K562 (cell line): Measurements from ENCODE around the gene CEP128. TPM values are rescaled to one million over a fixed set of nuclear protein-coding genes. Genes with fewer than 3 reads are reported as not detected.

ENCODE experiments used
- ATAC-seq: fragments of 200-7000 bp; cut with Tn5 transposase; 3 replicates; pipeline ENCODE4 v1.9.1; 2020; ENCODE audit warnings: moderate library complexity
- BruUV-seq: library from RNA; stranded (reverse); fragments of 400-500 nt; replicated peaks from 2 replicates; lab custom pipeline; 2021; lab: Mats Ljungman, UMichigan
- CTCF ChIA-PET: fragments of 300-600 bp; formaldehyde crosslinking; extraction: SDS; loops from one replicate; lab custom pipeline; 2021; ENCODE audit warnings: low intra/inter-chr PET ratio; lab: Yijun Ruan, JAX
- POLR2A ChIA-PET: fragments of 300-600, 350-650 bp; sonication (Branson Sonifier 250); formaldehyde crosslinking; extraction: SDS; loops from one replicate; lab custom pipeline; 2021; ENCODE audit warnings: antibody characterized with exemption, inconsistent platforms; lab: Yijun Ruan, JAX
- DNase-seq, 4 experiments: peaks; one replicate each; pipeline versions ENCODE4 v3.0.0 to v3.0.0-alpha.2; 2011 to 2018; ENCODE audit warnings: low spot score in 3 of 4, mixed read lengths in 3 of 4; ENCODE audit errors: extremely low read depth in 1 of 4
- FAIRE-seq: peaks from 2 replicates; lab custom pipeline; 2011; peaks lifted over from hg19 to GRCh38; lab: Jason Lieb, UNC
- H2AFZ ChIP-seq: 2 replicates; pipeline ENCODE4 v1.6.0; 2011; ENCODE audit warnings: low read depth, low read length, control low read depth, inconsistent platforms
- H3K27ac ChIP-seq: fragments of 200-600 bp; 3 replicates; pipeline ENCODE4 v1.8.0; 2011; ENCODE audit warnings: low read depth, mild to moderate bottlenecking, control low read depth, inconsistent platforms, low read length, moderate library complexity, mixed read lengths; ENCODE audit errors: extremely low read depth
- H3K27me3 ChIP-seq, 2 experiments: fragments of 300-600 bp in 1 of 2; 2 replicates in 1 of 2; 3 replicates in 1 of 2; pipeline versions ENCODE4 v1.6.0 to v1.8.0; 2011; ENCODE audit warnings: inconsistent platforms in 2 of 2, low read length in 2 of 2, mild to moderate bottlenecking in 1 of 2, mixed read lengths in 1 of 2, moderate library complexity in 1 of 2; ENCODE audit not compliant: control insufficient read depth in 2 of 2, insufficient read depth in 2 of 2
- H3K36me3 ChIP-seq: fragments of 300-600 bp; 3 replicates; pipeline ENCODE4 v1.8.0; 2011; ENCODE audit warnings: mild to moderate bottlenecking, low read length, inconsistent platforms; ENCODE audit not compliant: control insufficient read depth, insufficient read depth
- H3K4me1 ChIP-seq, 2 experiments: fragments of 200-600 bp in 1 of 2; replicated peaks in 1 of 2; 2 replicates in 1 of 2; 3 replicates in 1 of 2; pipeline versions ENCODE4 v1.5.1 to v1.8.0; 2011; ENCODE audit warnings: inconsistent platforms in 2 of 2, low read length in 2 of 2, mild to moderate bottlenecking in 1 of 2, mixed read lengths in 1 of 2, moderate library complexity in 1 of 2; ENCODE audit not compliant: control insufficient read depth in 2 of 2, insufficient read depth in 2 of 2
- H3K4me2 ChIP-seq: 2 replicates; pipeline ENCODE4 v1.6.1; 2011; ENCODE audit warnings: low read length, control low read depth, inconsistent platforms, mixed read lengths; ENCODE audit not compliant: insufficient read depth
- H3K4me3 ChIP-seq: fragments of 200-600 bp; sonication (generic), shearing (Covaris generic); 2 replicates; pipeline ENCODE4 v1.5.1; 2016; ENCODE audit warnings: control low read depth, inconsistent platforms
- H3K79me2 ChIP-seq: fragments of 200-600 bp; 3 replicates; pipeline ENCODE4 v1.8.0; 2011; ENCODE audit warnings: low read length, inconsistent platforms; ENCODE audit not compliant: control insufficient read depth, insufficient read depth
- H3K9ac ChIP-seq, 2 experiments: 2 replicates each; pipeline versions ENCODE4 v1.6.0 to v1.6.1; 2011; ENCODE audit warnings: low read depth in 2 of 2, low read length in 2 of 2, control low read depth in 1 of 2, inconsistent platforms in 1 of 2, mild to moderate bottlenecking in 1 of 2, mixed read lengths in 1 of 2; ENCODE audit not compliant: insufficient read depth in 1 of 2
- H3K9me1 ChIP-seq: one replicate; pipeline ENCODE4 v1.6.0; 2011; ENCODE audit warnings: inconsistent platforms, mild to moderate bottlenecking, low read length, moderate library complexity; ENCODE audit not compliant: control insufficient read depth, insufficient read depth
- H3K9me3 ChIP-seq: replicated peaks from 2 replicates; pipeline ENCODE4 v1.5.1; 2011; ENCODE audit warnings: low read depth, low read length, inconsistent platforms; ENCODE audit not compliant: control insufficient read depth, insufficient read depth
- H4K20me1 ChIP-seq: replicated peaks from 2 replicates; pipeline ENCODE4 v1.6.1; 2011; ENCODE audit warnings: low read length, inconsistent platforms, mixed read lengths; ENCODE audit not compliant: control insufficient read depth, insufficient read depth
- ESRRB ChIP-seq: fragments of 250-450 bp; sonication (Bioruptor Pico); IDR thresholded peaks from 2 replicates; pipeline ENCODE4 v1.5.0; 2020; ENCODE audit warnings: mild to moderate bottlenecking, moderate library complexity, borderline replicate concordance
- FOXJ2 ChIP-seq: fragments of 200-800 bp; sonication (Bioruptor generic); IDR thresholded peaks from 2 replicates; pipeline ENCODE4 v1.6.1; 2016; ENCODE audit warnings: missing genetic modification characterization, missing compliant biosample characterization
- NFATC3 ChIP-seq: fragments of 450-650 bp; IDR thresholded peaks from 2 replicates; pipeline ENCODE4 v1.6.1; 2017; ENCODE audit warnings: mild to moderate bottlenecking
- NFIX ChIP-seq: fragments of 250-450 bp; sonication (Bioruptor Pico); IDR thresholded peaks from 2 replicates; pipeline ENCODE4 v1.4.0; 2020; ENCODE audit warnings: low read depth, mild to moderate bottlenecking, moderate library complexity
- WGBS: fragments of 100-300 bp; shearing (Covaris generic); methylation state at CpG from one replicate; pipeline ENCODE4 v1.1.6; 2016; ENCODE audit warnings: low coverage, mixed read lengths; ENCODE audit not compliant: insufficient coverage; ENCODE audit errors: missing lambda C conversion rate; 5-methylcytosine and 5-hydroxymethylcytosine counted together
- in situ Hi-C: fragments of 300-500 bp; cut with MboI; formaldehyde crosslinking; loops from 4 replicates; pipeline ENCODE4 v1.15.0; 2018; ENCODE audit warnings: inconsistent platforms, mixed read lengths
- intact Hi-C: fragments of 100-400 bp; cut with micrococcal nuclease; formaldehyde crosslinking; loops from 2 replicates; pipeline ENCODE4 v1.14.2; 2022
- polyA plus RNA-seq, 8 experiments: library from polyadenylated mRNA; depleted of rRNA in 4 of 8; stranded (reverse) in 5 of 8; unstranded in 3 of 8; fragments of >200 nt; fragmentation: Nextera tagmentation in 2 of 8; fragmentation: Illumina TruSeq in 1 of 8; extraction: Ambion mirVana in 2 of 8; extraction: Trizol in 1 of 8; gene quantifications; 2 replicates each; pipeline versions ENCODE4 v1.2.1 to v1.2.3, GENCODE V29; 2011 to 2014; ENCODE audit warnings: inconsistent platforms in 1 of 8, missing spikeins in 1 of 8
- total RNA-seq, 7 experiments: library from RNA; depleted of rRNA in 6 of 7; stranded (reverse); fragments of >200 nt in 6 of 7; fragmentation: Illumina TruSeq in 2 of 7; extraction: Trizol in 2 of 7; gene quantifications; 2 replicates each; pipeline versions ENCODE4 v1.2.1 to v1.2.3, GENCODE V29; 2011 to 2021; ENCODE audit warnings: low replicate concordance in 1 of 7
- TF ChIP-seq, protein P1 (sequence below), 2 experiments: fragments of 150-350 bp in 1 of 2; IDR thresholded peaks; 2 replicates each; pipeline ENCODE4 v1.6.1; 2012 to 2016; ENCODE audit warnings: low read depth in 2 of 2, low read length in 2 of 2, mild to moderate bottlenecking in 1 of 2, moderate library complexity in 1 of 2
- TF ChIP-seq, protein P2 (sequence below): fragments of 150-350 bp; conservative IDR thresholded peaks from 2 replicates; pipeline ENCODE4 v1.6.1; 2014; ENCODE audit warnings: low read length
- TF ChIP-seq, protein P3 (sequence below): fragments of 250-450 bp; sonication (Bioruptor Pico); IDR thresholded peaks from 2 replicates; pipeline ENCODE4 v1.5.0; 2021; ENCODE audit warnings: mild to moderate bottlenecking, moderate library complexity

Gene CEP128
- total and polyA plus RNA-seq, 9 of the 15 experiments (the other 6 are each of a cell fraction or from before 2014, with no cell fraction given): 2.3 to 9.2 (median 4.6) TPM

DNA sequence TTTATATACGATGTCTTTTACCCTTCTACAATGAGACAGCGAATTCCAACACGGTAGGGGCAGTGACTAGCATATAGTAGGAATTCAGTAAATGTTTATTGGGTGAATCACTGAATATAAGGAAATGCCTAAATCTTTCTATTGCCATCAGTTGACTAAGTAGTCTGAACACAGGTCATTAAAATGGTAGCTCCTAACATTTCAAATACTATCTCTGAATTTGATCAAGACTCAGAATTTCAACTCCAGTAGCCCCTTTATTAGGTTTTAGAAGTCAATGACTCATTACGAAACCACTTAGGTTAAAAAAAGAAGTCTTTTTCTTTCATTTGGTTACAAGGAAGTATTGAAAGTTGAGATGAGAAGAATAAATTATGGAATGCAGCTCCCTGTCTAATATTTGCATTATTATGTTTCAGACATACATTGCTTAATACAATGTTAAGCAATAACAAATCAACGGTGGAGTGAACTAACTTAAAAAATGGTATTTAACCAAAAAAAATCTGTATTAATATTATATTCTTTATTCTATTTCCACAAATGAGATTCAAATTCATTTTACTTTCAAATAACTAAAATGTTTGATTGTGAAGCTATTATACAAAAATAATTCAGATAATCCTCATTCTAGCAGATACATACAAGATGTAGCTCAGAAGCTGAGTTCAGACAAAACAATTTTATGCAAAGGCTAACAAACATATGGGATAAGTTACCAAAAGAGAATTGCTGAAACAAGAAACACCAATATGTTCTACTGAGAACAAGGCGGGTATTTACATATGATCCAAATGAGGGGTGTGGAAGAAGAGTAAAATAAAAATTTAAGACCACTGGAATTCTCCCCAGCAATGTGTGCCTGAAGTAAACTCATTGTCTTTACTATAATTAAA is 302.7 kb downstream of the CEP128 start (continued):
- TF ChIP-seq ESRRB (CRISPR knock-in tag): no peak
- no peak for TF ChIP-seq FOXJ2 (tag)

DNA sequence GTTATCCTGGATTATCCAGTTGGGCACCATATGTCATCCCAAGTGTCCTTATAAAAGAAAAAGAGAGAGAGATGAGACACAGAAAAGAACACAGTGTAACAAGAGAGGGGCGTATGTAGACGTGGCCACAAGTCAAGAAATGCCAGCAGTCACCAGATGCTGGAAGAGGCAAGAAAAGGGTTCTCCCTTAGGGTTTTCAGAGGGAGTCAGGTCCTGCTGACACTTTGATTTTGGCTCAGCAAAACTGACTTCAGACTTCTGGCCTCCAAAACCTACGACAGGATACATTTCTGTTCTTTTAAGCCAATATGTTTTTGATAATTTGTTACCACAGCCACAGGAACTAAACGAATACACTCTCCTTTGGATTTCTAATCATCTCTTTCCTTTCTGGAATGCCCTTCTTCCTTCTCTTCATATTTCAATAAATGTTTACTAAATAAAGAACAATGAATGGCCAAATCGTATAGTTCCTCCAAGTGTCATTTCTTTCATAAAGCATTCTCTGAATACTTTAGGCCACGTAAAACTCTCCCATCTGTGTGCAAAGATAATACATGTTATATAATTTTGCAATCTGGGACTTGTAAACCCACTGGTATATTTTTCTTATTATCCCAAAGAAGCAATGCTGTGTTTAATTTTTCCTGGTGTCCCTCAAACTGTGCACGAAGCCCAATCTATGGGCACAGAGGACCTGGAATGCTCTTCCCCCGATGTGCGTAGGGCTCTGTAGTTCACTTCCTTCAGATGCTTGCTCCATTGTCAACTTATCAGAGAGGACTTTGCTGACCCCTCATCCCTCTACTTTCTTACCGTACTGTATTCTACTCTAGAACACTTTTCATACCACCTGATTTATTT is 303.6 kb downstream of the CEP128 start:
- ATAC-seq (no peak), FAIRE-seq (no peak), DNase-seq (no peak)
- no peak overlapping the region for H3K4me2 ChIP-seq
- no peak overlapping the region for H2AFZ ChIP-seq
- in situ Hi-C loops (no loop called here), intact Hi-C loops (no loop called here)
- H3K27ac ChIP-seq: no peak overlapping the region
- H3K79me2 ChIP-seq: no peaks in the 10 kb centered on the region
- H3K36me3 ChIP-seq: no peaks in the 10 kb centered on the region
- no peak overlapping the region for H3K9ac ChIP-seq
- ChIA-PET CTCF (no interaction called here), POLR2A (no interaction called here)
- no TSS peak for BruUV-seq
- H3K27me3 ChIP-seq: no peaks in the 10 kb centered on the region
- no peaks in the 10 kb centered on the region for H3K9me1 ChIP-seq
- 8% methylated on average over 9 of the region's 10 CpGs for WGBS
- H3K4me1 ChIP-seq: no peaks in the 10 kb centered on the region
- H4K20me1 ChIP-seq: no peaks in the 10 kb centered on the region
- no peaks in the 10 kb centered on the region for H3K9me3 ChIP-seq
- no peak overlapping the region for H3K4me3 ChIP-seq
- TF ChIP-seq NFIX (no peak), NFATC3 (no peak)
- TF ChIP-seq, protein P1, sequence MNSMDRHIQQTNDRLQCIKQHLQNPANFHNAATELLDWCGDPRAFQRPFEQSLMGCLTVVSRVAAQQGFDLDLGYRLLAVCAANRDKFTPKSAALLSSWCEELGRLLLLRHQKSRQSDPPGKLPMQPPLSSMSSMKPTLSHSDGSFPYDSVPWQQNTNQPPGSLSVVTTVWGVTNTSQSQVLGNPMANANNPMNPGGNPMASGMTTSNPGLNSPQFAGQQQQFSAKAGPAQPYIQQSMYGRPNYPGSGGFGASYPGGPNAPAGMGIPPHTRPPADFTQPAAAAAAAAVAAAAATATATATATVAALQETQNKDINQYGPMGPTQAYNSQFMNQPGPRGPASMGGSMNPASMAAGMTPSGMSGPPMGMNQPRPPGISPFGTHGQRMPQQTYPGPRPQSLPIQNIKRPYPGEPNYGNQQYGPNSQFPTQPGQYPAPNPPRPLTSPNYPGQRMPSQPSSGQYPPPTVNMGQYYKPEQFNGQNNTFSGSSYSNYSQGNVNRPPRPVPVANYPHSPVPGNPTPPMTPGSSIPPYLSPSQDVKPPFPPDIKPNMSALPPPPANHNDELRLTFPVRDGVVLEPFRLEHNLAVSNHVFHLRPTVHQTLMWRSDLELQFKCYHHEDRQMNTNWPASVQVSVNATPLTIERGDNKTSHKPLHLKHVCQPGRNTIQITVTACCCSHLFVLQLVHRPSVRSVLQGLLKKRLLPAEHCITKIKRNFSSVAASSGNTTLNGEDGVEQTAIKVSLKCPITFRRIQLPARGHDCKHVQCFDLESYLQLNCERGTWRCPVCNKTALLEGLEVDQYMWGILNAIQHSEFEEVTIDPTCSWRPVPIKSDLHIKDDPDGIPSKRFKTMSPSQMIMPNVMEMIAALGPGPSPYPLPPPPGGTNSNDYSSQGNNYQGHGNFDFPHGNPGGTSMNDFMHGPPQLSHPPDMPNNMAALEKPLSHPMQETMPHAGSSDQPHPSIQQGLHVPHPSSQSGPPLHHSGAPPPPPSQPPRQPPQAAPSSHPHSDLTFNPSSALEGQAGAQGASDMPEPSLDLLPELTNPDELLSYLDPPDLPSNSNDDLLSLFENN (IDR thresholded peaks at IDR 0.05; ENCODE audit: low read depth in 2 of 2, low read length in 2 of 2): no peak
- TF ChIP-seq, protein P2, sequence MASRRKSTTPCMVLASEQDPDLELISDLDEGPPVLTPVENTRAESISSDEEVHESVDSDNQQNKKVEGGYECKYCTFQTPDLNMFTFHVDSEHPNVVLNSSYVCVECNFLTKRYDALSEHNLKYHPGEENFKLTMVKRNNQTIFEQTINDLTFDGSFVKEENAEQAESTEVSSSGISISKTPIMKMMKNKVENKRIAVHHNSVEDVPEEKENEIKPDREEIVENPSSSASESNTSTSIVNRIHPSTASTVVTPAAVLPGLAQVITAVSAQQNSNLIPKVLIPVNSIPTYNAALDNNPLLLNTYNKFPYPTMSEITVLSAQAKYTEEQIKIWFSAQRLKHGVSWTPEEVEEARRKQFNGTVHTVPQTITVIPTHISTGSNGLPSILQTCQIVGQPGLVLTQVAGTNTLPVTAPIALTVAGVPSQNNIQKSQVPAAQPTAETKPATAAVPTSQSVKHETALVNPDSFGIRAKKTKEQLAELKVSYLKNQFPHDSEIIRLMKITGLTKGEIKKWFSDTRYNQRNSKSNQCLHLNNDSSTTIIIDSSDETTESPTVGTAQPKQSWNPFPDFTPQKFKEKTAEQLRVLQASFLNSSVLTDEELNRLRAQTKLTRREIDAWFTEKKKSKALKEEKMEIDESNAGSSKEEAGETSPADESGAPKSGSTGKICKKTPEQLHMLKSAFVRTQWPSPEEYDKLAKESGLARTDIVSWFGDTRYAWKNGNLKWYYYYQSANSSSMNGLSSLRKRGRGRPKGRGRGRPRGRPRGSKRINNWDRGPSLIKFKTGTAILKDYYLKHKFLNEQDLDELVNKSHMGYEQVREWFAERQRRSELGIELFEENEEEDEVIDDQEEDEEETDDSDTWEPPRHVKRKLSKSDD: no peak
- TF ChIP-seq, protein P3, sequence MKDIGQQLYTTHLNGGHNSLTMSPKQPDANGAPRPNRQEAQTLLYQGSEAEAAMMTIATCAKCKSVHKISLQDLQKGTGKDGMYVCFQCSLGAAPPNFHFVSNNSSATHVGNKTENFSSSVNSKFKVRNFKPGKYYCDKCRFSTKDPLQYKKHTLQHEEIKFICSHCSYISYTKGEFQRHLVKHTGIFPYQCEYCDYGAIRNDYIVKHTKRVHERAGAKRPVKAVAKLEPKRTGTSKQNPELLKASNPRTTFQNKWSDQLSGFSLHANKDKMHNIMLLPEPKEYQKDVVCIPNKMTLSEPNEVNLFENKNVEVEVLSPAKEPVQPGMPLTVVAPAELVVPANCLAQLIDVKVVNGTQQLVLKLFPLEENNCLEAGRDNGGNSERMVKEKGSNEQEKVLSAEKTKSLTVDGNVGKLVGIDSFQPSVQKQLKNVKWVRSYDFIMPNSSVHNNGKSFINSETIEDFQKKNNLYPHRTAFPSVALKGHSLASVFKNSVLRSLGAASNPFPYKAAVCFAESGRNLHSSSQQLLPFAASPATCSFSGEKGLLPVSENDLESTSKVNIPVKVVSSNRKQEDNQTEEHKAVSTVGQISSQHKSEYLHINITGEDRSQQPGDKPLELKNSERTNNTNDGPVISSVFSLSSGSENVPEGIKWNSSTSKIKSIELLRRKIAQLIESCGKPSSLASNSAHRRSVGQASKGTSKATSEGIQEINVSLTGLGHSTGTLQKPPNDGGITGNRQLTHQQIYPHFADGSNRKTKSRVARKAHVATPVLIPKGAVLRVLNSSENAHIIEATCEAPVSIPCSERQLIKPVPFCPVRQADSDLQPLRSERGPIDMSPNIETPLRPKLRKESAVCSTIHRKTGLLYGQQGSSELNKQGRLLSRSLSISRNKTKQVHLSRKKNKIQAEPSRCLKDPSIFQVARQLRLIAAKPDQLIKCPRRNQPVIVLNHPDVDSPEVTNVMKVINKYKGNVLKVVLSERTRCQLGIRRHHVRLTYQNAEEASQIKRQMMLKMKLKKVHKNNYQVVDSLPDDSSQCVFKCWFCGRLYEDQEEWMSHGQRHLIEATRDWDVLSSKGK (CRISPR knock-in tag): no peak
